NT2/D1 (cell line): ENCODE measurements around the gene SNX4.

ENCODE experiments used
- SUZ12 ChIP-seq: IDR thresholded peaks from 2 replicates; pipeline ENCODE4 v1.6.1; 2011; ENCODE audit not compliant: insufficient read length, insufficient read depth; ENCODE audit errors: extremely low read depth
- YY1 ChIP-seq: IDR thresholded peaks from 2 replicates; pipeline ENCODE4 v1.6.1; 2011; ENCODE audit not compliant: insufficient read length, insufficient read depth
- ZNF274 ChIP-seq: IDR thresholded peaks from 2 replicates; pipeline ENCODE4 v1.6.1; 2011; ENCODE audit warnings: mild to moderate bottlenecking, low read depth, low read length

- no peak for TF ChIP-seq ZNF274
- TF ChIP-seq YY1 = no peak
- TF ChIP-seq SUZ12 = no peak
Measured at GRCh38 chr3:125406070-125406469, 113.9 kb downstream of the SNX4 start.
